Activated CD4-positive, alpha-beta T cell treated with anti-CD3 and anti-CD28 coated beads, Interleukin-2, Interleukin-4, amounts not matched to agents 100 ng/mL and 50 ng/mL, durations not matched to agents 16 hours and 8 hours (primary cell): ENCODE data around the gene SPSB1.
"Not testable (repeated sequence)": the region's sequence is repeated elsewhere in the genome, so short reads cannot be mapped to it uniquely, and the experiment has no call there.

ENCODE experiments used
- DNase-seq: peaks from one replicate; pipeline ENCODE4 v3.0.0-alpha.2; 2020; ENCODE audit warnings: low spot score

The SPSB1 gene

GRCh38 chr1:9279172-9279840, 13.4 kb upstream of the SPSB1 start:
- no peak for DNase-seq

DNA sequence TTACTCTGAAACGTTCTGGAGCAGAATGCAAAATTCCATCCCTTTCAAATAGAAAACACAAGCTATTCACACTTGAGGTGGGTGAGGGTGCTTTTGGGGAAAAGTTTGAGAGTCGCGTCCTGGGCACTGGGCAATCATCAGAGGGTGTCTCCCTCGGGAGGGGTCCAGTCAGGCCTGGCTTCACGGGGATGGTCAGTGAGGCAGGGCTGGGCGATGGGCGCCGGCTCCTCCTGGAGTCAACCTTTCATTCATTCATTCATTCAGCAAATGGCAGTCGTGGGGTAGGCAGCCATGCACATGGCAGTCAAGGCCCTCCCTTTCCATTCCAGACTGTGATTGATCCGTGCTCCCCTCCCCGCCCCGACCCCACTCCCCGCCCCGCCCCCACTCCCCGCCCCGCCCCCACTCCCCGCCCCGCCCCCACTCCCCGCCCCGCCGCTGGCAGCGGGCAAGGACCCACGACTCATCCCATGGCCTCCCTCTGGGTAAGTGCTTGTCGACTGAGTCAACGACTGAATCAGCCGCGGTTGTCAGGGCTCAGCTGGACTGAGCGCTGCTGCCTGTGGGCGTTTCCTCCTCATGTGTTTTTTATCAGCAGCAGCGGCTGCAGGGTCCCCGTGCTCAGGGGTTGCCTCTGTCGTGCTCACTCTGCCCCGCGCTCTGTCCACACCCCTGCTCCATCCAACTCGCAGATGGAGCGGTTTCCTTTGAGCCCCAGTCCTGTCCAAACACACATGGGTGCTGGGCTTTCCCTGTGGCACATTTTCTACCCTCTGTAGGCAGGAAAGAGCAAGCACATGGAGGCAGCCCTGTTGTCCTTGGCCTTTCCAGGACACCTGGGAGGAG, 12.5 kb upstream of the SPSB1 start:
- peak; percentile 74 for DNase-seq

GRCh38 chr1:9281071-9281827, 11.4 kb upstream of the SPSB1 start:
- no peak for DNase-seq

DNA sequence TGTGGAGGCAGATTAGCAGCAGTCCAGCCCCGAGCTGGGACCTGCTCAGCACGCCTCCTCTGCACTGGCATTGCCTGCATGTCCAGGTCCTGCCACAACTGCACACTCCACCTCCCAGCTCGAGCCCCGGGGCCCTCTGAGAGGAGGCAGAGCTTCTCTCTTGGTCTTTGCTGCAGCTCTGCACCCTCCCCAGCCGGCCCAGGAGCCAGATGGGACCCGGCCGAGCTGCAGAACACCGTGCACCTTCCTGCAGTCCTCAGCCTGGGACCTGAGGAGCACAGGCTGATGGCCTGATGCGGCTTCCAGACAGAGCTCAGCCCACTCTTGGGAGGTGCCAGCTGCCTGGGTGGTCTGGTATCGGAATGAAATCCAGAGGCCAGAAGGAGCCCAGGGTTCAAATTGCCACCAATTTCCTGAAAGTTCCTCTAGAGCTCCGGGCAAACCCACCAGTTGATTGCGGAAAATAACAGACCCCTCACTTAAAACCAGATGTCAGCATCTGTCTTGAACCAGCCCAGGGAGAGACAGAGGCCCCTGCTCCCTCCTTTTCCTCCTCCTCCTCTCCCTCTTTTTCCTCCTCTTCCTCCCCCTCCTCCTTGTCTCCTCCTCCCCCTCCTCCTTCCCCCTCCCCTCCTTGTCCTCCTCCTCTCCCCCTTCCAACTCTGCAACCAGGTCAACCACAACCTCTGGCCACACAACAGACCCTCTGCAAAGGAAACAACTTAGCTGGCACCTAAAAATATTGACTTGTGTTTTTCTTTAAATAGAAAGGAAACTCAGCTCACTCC, 10.6 kb upstream of the SPSB1 start:
- DNase-seq: no peak

GRCh38 chr1:9282696-9282955, 10.1 kb upstream of the SPSB1 start:
- no peak for DNase-seq

DNA sequence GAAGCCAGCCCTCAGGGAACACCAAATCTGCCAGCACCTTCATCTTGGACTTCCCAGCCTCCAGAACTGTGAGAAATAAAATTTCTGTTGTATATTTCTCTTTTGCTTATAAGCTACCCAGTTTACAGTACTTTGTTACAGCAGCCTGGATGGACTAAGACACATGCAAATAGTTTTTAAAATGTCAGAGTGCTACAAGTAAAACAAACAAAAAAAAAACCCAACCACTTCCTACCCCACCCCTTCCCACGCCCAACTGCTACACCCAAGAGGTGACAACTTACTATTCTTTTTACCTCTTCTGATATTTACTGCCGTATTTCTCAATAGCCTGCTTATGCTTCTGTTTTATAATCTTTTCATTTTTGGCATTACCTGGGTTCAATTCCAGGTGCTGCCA, 8.6 kb upstream of the SPSB1 start:
- DNase-seq: no peak

DNA sequence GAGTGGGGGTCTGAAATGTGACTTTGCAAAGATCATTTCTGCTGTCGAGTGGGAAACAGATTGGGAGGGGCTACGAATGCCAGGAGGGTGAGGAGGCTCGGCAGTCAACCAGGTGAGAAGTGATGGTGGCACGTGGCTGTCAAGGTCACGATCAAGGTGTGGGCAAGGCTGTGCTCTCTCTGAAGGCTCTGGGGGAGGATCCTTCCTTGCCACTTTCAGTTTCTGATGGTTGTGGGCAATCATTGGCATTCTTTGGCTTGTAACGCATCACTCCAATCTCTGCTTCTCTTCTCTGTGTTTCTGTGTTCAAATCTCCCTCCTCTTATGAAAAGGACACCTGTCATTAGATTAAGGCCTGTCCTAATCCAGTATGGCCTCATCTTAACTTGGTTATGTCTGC, 6.1 kb upstream of the SPSB1 start:
- no peak for DNase-seq

- peak; percentile 86 for DNase-seq
These were observed 3.6 kb upstream of the SPSB1 start for GRCh38 chr1:9289090-9289534.

DNA sequence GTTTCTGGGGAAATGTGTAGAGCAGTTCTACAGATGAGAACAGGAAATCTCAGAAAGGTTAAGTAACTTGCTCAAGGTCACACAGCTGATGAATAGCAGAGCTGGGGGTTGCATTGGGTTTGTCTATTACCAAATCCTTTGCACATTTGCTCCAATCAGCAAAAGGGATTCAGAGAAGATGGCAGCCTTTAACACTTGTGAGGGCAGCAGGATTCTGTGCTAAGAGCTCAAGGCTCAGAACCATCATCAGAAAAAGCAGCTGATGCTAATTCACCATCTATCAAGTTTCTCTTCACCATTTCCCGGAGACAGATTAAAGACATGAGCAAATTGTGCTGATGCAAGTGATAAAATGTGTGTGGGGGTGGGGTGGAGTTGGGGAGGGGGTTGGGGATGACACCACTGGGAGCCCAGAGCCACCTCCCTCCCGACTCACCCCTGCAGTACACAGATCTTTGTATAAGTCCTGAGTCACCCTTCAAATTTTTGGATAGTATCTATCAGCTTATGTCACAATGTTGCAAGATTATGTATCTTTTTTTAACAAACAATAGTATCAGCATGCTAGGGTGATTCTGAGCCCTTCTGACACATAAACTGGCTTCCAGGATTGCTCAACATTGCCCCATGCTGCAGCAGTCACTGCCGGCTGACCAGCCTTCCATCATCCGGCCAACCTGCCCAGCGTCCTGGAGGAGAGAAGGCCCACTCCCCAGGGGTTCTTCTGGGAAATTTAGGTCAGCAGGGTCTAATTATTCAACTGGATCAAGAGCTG, 2.8 kb upstream of the SPSB1 start:
- no peak for DNase-seq

- no peak for DNase-seq
These were observed 757 bp upstream of the SPSB1 start for GRCh38 chr1:9291914-9292360.

DNA sequence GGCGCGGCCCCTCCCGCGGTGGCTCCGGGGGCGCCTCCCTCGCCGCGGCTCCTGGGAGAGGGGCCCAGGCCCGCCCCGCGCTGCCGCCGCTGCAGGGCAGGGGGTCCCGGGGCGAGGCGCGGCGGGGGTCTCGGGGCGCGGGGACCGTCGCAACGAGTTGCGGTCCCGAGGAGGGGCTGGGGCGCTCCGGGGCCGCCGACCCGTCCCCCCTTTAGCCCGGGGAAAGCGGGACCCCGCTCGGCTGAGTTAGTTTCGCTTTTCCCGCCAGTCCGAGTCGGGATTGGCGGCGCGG, 493 bp downstream of the SPSB1 start:
- DNase-seq: no peak

DNA sequence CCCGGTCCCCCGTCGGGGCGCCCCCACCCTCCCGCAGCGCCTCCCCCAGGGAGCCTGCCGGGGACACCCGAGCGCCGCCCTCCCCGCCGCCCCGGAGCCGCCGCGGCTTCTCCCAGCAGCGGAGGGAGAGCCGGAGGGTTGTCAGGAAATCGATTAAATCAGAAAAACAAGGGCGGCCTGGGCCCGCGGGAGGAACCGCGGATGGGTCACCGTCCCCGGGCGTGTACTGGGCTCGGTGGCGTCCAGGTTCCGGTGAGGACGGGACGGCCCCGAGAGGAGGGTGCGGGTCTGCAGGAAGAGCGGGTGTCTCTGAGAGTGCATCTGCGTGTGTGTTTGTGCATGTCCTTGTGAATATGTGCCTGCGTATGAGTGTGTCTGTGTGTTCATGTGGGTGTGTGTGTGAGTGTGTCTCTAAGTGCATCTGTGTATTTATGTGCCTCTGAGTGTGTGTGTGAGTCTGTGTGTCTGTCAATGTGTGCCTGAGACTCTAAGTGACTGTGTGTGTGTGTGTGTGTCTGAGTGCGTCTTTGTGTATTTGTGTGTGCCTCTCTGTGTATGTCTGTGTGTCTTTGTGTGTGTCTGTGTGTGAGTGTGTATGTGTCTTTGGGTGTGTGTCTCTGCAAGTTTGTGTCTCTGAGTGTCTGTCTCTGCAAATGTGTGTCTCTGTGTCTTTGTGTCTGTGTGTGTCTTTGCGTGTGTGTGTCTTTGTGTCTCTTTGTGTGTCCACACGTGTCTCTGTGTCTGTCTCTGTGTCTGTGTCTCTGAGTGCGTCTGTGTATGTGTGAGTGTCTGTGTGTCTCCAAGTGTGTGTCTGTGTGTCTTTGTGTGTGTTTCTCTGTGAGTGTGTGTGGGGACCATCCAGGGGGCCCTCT, 1.1 kb downstream of the SPSB1 start:
- DNase-seq: no peak

- peak; percentile 66 for DNase-seq
These were observed 1.7 kb downstream of the SPSB1 start for GRCh38 chr1:9294405-9294773.

GRCh38 chr1:9294910-9295636, 2.4 kb downstream of the SPSB1 start:
- DNase-seq: peak; percentile 50

GRCh38 chr1:9295884-9296283, 3.2 kb downstream of the SPSB1 start:
- no peak for DNase-seq

DNA sequence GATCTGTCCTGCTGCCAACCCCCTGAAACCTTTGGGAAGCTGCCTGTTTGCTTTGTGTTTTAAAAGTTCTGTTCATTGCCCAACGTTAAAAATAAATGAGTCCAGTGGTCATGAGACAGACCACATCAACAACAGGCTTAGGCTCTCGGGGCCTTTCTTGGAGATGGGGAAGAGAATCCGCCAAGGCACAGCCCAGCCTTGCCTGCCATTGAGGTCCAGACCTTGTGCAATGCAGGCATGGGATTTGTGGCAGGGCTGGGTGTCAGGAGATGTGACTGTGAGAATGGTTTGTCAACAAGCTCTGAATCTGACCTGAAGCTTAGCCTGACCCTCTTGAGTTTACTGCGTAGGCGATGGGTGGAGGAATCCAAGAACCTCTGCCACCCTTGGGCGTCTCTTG, 4.2 kb downstream of the SPSB1 start:
- no peak for DNase-seq

DNA sequence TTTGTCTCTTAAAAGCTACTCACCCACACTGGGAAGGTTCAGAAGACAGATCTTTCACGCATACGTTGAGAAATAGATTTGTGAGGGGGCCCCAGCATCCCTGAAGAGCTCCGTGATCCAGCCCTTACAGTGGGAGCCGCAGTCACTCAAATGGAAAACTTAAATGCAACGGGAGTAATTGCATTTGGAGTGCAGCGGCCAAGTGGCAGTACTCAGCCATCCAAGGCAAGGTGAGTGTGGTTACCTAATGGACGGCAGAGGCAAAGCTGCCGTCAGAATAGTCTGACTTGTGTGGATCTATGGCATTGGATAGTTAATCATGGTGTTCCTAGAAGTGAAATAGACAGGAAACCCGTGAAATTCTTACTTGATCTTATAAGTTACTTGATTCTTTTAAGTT, 5.1 kb downstream of the SPSB1 start:
- no peak for DNase-seq

DNA sequence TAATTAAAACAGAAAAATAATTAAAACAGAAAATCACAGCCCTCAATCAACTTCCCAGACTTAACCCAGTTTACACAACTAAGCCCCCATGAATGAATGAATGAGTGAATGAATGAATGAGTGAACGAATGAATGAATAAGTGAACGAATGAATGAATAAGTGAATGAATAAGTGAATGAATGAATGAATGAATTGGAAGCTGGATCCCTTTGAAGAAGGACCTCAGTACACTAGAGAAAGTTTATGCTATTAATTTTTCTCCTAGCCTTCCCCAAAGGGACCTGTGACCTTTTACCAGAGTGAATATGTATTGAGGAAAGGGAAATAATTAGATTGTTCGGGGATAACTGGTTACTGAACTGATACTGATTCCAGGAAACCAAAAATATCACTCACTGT, 5.6 kb downstream of the SPSB1 start:
- DNase-seq: no peak

GRCh38 chr1:9299571-9300541, 7.2 kb downstream of the SPSB1 start:
- DNase-seq: not testable (repeated sequence)
